VCaP (cell line): Measurements from ENCODE around the gene HIGD1A.

Source experiments
- H3K27ac ChIP-seq: fragments of 450-650 bp; 2 replicates; pipeline ENCODE4 v1.5.1; 2017
- TF ChIP-seq, protein P1 (sequence below): fragments of 450-650 bp; conservative IDR thresholded peaks from 2 replicates; pipeline ENCODE4 v1.5.1; 2017; ENCODE audit warnings: mild to moderate bottlenecking, moderate library complexity

The HIGD1A gene

DNA sequence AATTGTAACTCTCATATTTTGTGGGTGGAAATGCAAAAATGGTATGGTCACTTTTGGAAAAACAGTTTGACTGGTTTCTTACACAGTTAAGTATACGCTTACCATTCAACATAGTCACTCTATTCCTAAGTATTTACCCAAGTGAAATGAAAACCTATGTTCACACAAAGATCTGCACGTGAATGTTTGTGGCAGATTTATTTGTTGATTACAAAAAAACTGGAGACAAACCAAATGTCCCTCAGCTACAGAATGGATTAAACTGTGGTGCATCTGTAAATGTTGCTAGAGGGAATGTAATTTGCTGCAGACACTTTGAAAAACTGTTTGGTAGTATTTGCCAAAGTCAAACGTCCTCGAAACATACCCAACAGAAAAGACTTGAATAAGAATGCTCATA, 34.3 kb upstream of the HIGD1A start:
- peak overlapping the region; percentile 55 for H3K27ac ChIP-seq
- TF ChIP-seq, protein P1, sequence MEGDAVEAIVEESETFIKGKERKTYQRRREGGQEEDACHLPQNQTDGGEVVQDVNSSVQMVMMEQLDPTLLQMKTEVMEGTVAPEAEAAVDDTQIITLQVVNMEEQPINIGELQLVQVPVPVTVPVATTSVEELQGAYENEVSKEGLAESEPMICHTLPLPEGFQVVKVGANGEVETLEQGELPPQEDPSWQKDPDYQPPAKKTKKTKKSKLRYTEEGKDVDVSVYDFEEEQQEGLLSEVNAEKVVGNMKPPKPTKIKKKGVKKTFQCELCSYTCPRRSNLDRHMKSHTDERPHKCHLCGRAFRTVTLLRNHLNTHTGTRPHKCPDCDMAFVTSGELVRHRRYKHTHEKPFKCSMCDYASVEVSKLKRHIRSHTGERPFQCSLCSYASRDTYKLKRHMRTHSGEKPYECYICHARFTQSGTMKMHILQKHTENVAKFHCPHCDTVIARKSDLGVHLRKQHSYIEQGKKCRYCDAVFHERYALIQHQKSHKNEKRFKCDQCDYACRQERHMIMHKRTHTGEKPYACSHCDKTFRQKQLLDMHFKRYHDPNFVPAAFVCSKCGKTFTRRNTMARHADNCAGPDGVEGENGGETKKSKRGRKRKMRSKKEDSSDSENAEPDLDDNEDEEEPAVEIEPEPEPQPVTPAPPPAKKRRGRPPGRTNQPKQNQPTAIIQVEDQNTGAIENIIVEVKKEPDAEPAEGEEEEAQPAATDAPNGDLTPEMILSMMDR: no peak

- TF ChIP-seq, protein P1: 0 out of 2 replicates have a peak, but pooled peaks have one; percentile 25
- no peak overlapping the region for H3K27ac ChIP-seq
Measured at GRCh38 chr3:42836150-42837123, 32.1 kb upstream of the HIGD1A start.

GRCh38 chr3:42831321-42831713, 27.0 kb upstream of the HIGD1A start:
- no peak overlapping the region for H3K27ac ChIP-seq
- TF ChIP-seq, protein P1: peak; percentile 68

DNA sequence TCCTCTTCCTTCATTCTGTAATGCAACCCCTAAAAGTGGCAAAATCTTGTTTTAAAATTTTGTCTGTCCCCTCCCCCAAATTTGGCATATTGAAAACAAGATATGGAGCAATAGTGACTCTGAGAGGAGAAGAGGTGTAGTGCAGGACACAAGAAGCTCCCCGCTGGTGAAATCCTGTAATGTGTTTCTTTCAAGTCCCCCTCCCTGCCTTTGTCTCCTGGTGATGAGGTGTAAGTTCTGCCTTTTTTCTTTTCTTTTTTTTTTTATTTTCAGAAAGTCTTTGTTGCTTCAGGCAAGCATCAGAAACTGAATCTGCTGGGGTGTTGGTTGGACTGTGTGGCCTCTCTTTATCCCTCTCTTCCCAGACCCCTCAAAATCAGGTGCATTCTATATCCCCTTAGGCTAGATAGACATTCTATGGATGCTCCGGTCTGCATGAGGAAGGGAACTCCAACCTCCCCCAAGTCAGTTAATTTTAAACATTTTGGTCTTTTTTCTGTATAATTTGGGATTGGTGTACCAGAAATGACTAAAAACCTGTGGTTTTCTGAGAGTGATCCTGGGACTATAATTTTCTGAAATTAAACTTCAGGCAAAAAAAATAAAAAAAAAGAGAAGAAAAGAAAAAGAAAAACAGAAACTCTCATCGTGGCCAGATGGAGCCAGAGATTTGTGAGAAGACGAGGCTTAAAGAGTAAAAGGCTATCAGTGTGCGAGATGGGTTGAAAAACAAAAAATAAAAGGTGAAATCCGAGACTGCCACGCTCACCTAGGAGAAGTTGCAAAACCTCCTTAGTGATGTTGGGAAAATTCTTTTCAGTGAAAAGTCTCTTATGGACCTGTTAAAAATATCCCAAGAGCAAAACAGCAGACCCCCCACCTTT, 26.4 kb upstream of the HIGD1A start:
- no peak overlapping the region for H3K27ac ChIP-seq
- TF ChIP-seq, protein P1: peak; percentile 82

DNA sequence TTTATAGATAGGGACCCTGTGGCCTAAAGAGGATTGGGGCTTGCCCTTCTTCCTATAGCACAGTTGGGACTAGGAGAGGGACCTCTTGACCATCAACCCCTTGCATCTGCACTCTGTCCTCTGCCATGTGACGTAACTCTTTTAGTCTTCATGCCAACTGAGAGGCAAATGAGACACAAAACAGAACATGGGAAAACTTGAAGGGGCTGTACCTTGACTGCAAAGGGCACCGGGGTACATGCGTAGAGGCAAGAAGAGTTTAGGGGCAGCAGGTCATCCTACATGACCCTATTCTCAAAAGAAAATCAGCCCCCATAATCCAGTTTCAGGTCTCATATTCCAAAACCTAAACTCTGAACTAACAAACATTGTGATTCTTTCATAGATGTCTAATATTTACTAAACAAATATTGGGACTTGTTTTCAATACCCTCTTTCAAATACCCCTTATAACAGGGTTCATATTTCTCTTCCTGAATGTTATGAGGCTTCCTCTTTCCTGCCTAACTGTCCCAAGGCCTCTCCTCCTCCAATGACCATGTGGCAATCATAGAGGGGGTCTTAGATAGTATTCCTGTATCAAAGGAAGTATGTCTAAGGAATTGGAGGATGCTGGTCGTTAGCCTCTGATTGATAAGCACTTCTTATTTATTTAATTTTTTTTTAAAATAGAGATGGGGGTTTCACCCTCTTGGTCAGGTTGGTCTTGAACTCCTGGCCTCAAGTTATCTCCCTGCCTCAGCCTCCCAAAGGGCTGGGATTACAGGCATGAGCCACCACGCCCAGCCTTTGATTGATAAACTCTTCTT, 25.5 kb upstream of the HIGD1A start:
- H3K27ac ChIP-seq: peak overlapping the region; percentile 1; the same call in 1 of the 2 replicates
- TF ChIP-seq, protein P1: no peak

DNA sequence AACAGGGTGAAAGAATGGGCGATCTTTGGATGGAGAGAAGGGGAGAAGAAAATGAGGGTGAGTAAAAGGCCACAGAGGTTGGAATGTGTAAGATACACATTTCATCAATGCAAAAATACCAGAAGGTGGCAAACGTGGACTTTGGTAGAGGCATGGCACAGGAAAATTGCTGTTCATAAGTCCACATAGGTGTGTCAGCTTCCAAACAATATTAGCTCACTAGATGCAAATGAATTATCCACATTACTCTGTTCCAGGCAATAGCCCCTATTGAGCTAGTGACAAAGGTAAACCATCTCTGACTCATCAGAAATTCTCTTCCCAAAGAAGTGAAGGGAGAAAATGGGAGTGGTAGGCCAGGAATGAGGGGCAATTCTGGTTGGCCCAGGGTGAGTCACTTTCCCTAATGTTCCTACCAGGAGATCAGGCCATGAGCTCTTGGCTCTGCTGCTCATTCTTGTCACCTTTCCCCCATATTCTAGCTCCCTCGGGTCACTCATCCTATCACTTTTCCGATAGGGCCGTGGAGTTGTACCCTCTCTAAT, 24.9 kb upstream of the HIGD1A start:
- peak overlapping the region; percentile 1; the same call in 1 of the 2 replicates for H3K27ac ChIP-seq
- TF ChIP-seq, protein P1: no peak
